GM21390 (cell line): ENCODE results near the gene MAN1C1.
A peak's percentile ranks its signal among the peaks of the same experiment; 100 is the strongest.
"Not testable (repeated sequence)": the region's sequence is repeated elsewhere in the genome, so short reads cannot be mapped to it uniquely, and the experiment has no call there.

Experiments
- ATAC-seq: cut with Tn5 transposase; IDR thresholded peaks from one replicate; pipeline ENCODE4 v1.9.1; 2021; ENCODE audit not compliant: unreplicated experiment

Gene MAN1C1

GRCh38 chr1:25583519-25584370, 32.8 kb upstream of the MAN1C1 start:
- no peak for ATAC-seq

- no peak for ATAC-seq
These were observed 30.4 kb upstream of the MAN1C1 start for GRCh38 chr1:25586181-25586588.

GRCh38 chr1:25587290-25587689, 29.3 kb upstream of the MAN1C1 start:
- ATAC-seq = no peak

GRCh38 chr1:25588224-25588623, 28.4 kb upstream of the MAN1C1 start:
- not testable (repeated sequence) for ATAC-seq

GRCh38 chr1:25588786-25589185, 27.8 kb upstream of the MAN1C1 start:
- not testable (repeated sequence) for ATAC-seq

GRCh38 chr1:25590096-25590824, 26.3 kb upstream of the MAN1C1 start:
- no peak for ATAC-seq

- no peak for ATAC-seq
These were observed 22.7 kb upstream of the MAN1C1 start for GRCh38 chr1:25593861-25594260.

- no peak for ATAC-seq
These were observed 21.6 kb upstream of the MAN1C1 start for GRCh38 chr1:25594971-25595370.

GRCh38 chr1:25596641-25597040, 19.9 kb upstream of the MAN1C1 start:
- not testable (repeated sequence) for ATAC-seq

- ATAC-seq = no peak
These were observed 17.7 kb upstream of the MAN1C1 start for GRCh38 chr1:25598879-25599278.

GRCh38 chr1:25599969-25600610, 16.5 kb upstream of the MAN1C1 start:
- no peak for ATAC-seq

- ATAC-seq = not testable (repeated sequence)
These were observed 15.5 kb upstream of the MAN1C1 start for GRCh38 chr1:25600971-25601699.

GRCh38 chr1:25603779-25604538, 12.6 kb upstream of the MAN1C1 start:
- not testable (repeated sequence) for ATAC-seq

- no peak for ATAC-seq
These were observed 9.5 kb upstream of the MAN1C1 start for GRCh38 chr1:25607123-25607522.

- ATAC-seq = peak; percentile 57
These were observed 8.0 kb upstream of the MAN1C1 start for GRCh38 chr1:25608488-25609178.

GRCh38 chr1:25609921-25610320, 6.7 kb upstream of the MAN1C1 start:
- ATAC-seq = no peak

- no peak for ATAC-seq
These were observed 5.6 kb upstream of the MAN1C1 start for GRCh38 chr1:25610822-25611630.

GRCh38 chr1:25611843-25612242, 4.7 kb upstream of the MAN1C1 start:
- no peak for ATAC-seq

- no peak for ATAC-seq
These were observed 4.2 kb upstream of the MAN1C1 start for GRCh38 chr1:25612421-25612820.
